Thoracic aorta (tissue), 2 donors: ENCODE measurements around the gene WDR48. TPM values are rescaled to one million over a fixed set of nuclear protein-coding genes. Genes with fewer than 3 reads are reported as not detected.

Experiments used
- ATAC-seq: fragments of 150-250 bp; one replicate; pipeline ENCODE4 v1.8.0; 2017; ENCODE audit warnings: low read depth; ENCODE audit not compliant: insufficient number of reproducible peaks, low FRiP score
- DNase-seq: peaks from one replicate; pipeline ENCODE4 v3.0.0-alpha.2; 2020; ENCODE audit warnings: low spot score
- H3K27ac ChIP-seq, 2 donors: fragments of 200-600 bp; sonication (generic); 1 replicate in 1 of 2; 2 replicates in 1 of 2; pipeline ENCODE4 v1.5.1; 2016; ENCODE audit warnings: mild to moderate bottlenecking in 2 of 2, moderate library complexity in 2 of 2
- H3K27me3 ChIP-seq: fragments of 200-600 bp; sonication (generic); replicated peaks from 2 replicates; pipeline ENCODE4 v1.6.0; 2016; ENCODE audit warnings: mild to moderate bottlenecking; ENCODE audit not compliant: insufficient read depth
- H3K36me3 ChIP-seq: fragments of 200-600 bp; sonication (generic); one replicate; pipeline ENCODE4 v1.5.1; 2016
- H3K4me1 ChIP-seq, 2 donors: fragments of 200-600 bp; sonication (generic); 1 replicate in 1 of 2; 2 replicates in 1 of 2; pipeline versions ENCODE4 v1.5.1 to v1.6.0; 2016; ENCODE audit warnings: low read depth in 2 of 2, mild to moderate bottlenecking in 1 of 2; ENCODE audit not compliant: control insufficient read depth in 1 of 2
- H3K4me3 ChIP-seq: fragments of 200-600 bp; sonication (generic); 2 replicates; pipeline ENCODE4 v1.5.1; 2016; ENCODE audit warnings: mild to moderate bottlenecking
- H3K9me3 ChIP-seq: fragments of 200-600 bp; sonication (generic); 2 replicates; pipeline ENCODE4 v1.5.1; 2016
- total RNA-seq, 2 donors: library from RNA; depleted of rRNA; stranded (reverse); fragments of >200 nt; gene quantifications; one replicate each; pipeline versions ENCODE4 v1.1.0 to v1.2.3, GENCODE V29; 2016
- TF ChIP-seq, protein P1 (sequence below): fragments of 200-600 bp; sonication (generic); IDR thresholded peaks from one replicate; pipeline ENCODE4 v1.5.1; 2019; ENCODE audit warnings: antibody characterized with exemption

WDR48 gene
- total RNA-seq, 2 donors from 2014 or later: 17.7 to 29.9 TPM

DNA sequence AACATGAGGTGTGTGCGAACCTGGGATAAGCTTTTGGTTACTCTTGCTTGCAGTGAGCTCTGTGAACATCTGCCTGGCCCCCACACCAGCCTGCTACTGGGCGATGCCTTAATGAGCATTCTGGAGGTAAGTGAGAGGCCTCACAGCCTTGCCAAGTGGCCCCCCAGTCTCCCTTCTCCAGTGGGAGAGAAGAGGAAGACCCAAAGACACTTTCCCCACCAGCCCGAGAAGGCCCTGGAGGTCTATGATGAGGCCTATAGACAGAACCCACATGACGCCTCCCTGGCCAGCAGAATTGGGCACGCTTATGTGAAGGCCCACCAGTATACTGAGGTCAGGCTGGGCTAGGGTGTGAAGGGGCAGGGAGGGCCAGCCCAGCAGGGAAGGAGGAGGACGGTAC, 78.2 kb downstream of the WDR48 start:
- H3K36me3 ChIP-seq: no peaks in the 10 kb centered on the region
- ATAC-seq: no peak
- H3K27ac ChIP-seq: no peak overlapping the region
- H3K4me1 ChIP-seq: peaks cover 6 to 9% of the 10 kb centered on the region in 2 donors
- no peak for DNase-seq
- TF ChIP-seq, protein P1, sequence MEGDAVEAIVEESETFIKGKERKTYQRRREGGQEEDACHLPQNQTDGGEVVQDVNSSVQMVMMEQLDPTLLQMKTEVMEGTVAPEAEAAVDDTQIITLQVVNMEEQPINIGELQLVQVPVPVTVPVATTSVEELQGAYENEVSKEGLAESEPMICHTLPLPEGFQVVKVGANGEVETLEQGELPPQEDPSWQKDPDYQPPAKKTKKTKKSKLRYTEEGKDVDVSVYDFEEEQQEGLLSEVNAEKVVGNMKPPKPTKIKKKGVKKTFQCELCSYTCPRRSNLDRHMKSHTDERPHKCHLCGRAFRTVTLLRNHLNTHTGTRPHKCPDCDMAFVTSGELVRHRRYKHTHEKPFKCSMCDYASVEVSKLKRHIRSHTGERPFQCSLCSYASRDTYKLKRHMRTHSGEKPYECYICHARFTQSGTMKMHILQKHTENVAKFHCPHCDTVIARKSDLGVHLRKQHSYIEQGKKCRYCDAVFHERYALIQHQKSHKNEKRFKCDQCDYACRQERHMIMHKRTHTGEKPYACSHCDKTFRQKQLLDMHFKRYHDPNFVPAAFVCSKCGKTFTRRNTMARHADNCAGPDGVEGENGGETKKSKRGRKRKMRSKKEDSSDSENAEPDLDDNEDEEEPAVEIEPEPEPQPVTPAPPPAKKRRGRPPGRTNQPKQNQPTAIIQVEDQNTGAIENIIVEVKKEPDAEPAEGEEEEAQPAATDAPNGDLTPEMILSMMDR: no peak
- no peaks in the 10 kb centered on the region for H3K27me3 ChIP-seq
- no peaks in the 10 kb centered on the region for H3K9me3 ChIP-seq
- no peak overlapping the region for H3K4me3 ChIP-seq

DNA sequence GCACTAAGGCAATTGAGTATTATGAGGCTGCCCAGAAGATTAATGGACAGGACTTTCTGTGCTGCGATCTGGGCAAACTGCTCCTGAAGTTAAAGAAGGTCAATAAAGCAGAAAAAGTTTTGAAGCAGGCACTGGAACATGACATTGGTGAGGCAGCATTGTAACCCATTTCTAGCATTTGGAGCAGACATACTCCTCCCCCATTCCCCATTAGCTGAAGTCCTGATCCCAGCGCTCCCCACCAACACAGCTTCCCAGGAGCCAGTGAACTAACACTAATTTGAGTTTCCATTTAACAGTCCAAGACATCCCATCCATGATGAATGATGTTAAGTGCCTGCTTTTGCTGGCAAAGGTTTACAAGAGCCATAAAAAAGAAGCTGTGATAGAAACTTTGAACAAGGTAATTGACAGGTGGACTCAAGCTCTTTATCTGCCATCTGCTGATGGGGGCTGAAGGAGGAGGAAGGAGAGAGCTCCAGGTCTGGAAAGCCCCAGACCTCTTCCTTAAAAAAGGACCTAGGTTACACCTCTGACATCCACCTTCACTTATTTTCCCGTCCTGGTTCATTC, 79.0 kb downstream of the WDR48 start:
- H3K4me3 ChIP-seq: no peak overlapping the region
- no peaks in the 10 kb centered on the region for H3K36me3 ChIP-seq
- no peak for ATAC-seq
- H3K4me1 ChIP-seq: peaks cover 4 to 5% of the 10 kb centered on the region in 2 donors
- TF ChIP-seq, protein P1: no peak
- no peaks in the 10 kb centered on the region for H3K9me3 ChIP-seq
- no peak for DNase-seq
- no peak overlapping the region for H3K27ac ChIP-seq
- H3K27me3 ChIP-seq: no peaks in the 10 kb centered on the region

DNA sequence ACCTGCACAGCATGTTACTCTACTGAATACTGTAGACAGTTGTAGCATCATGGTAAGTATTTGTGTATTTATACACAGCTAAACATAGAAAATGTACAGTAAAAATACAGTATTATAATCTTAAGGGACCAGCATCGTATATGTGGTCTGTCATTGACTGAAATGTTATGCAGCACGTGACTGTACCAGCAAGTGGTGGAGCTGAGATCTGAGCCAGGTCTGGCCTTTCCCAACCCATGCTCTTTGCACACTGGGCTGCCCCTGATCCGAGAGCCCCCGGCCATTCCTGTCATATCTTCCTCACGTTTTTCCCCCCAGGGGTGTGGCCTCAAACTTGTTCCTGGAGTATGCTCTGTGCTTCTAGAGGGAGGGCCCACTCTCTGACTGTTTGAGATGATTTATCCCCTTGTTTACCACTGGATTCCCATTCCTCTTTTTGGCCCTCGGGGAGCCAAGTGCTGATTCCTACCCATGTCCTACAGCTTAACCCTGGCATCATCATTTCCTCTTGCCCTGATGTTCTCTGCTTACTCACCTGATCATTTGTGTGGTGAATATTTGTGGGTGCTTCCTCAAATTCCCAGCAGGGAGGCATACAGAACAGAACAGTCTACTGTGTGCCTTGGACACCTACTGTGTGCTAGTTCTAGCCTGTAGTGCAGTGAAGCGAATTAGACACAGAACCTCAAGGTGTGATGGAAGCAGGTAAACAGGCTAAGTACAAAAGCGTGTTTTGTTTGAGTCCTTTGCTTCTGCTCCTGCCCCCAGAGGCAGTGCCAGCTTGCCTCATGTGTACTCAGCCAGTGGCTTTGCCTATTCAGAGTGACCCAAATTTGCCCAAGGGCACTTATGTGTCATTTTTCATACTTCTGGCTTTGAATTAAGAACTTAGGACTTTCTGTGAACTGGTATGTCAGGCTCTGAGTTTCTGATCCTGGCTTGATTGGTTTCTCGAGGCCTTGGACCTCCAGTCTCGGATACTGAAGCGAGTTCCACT, 80.6 kb downstream of the WDR48 start:
- no peak for DNase-seq
- no peaks in the 10 kb centered on the region for H3K4me1 ChIP-seq
- TF ChIP-seq, protein P1: no peak
- no peaks in the 10 kb centered on the region for H3K27me3 ChIP-seq
- H3K4me3 ChIP-seq: no peak overlapping the region
- ATAC-seq: no peak
- H3K9me3 ChIP-seq: no peaks in the 10 kb centered on the region
- no peak overlapping the region for H3K27ac ChIP-seq
- no peaks in the 10 kb centered on the region for H3K36me3 ChIP-seq

DNA sequence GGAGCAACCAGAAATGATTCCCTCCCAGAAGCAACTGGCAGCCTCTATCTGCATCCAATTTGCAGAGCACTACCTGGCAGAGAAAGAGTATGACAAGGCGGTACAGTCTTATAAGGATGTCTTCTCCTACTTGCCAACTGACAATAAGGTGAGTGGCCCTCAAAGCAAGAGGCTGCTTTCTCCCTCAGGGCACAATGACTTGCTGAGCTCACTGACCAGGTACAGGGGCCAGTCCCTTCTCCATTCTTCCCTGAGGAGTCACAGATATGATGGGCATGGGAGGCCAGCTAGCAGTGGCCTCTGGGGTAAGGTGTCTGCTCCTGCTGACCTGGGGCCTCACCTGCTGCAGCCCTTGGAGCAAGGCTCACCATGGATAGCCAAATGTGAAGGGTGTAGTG, 81.3 kb downstream of the WDR48 start:
- no peaks in the 10 kb centered on the region for H3K27me3 ChIP-seq
- TF ChIP-seq, protein P1: no peak
- ATAC-seq (no peak), DNase-seq (no peak)
- H3K4me3 ChIP-seq: no peak overlapping the region
- H3K4me1 ChIP-seq: no peaks in the 10 kb centered on the region
- H3K27ac ChIP-seq: no peak overlapping the region
- H3K36me3 ChIP-seq: no peaks in the 10 kb centered on the region
- H3K9me3 ChIP-seq: no peaks in the 10 kb centered on the region

DNA sequence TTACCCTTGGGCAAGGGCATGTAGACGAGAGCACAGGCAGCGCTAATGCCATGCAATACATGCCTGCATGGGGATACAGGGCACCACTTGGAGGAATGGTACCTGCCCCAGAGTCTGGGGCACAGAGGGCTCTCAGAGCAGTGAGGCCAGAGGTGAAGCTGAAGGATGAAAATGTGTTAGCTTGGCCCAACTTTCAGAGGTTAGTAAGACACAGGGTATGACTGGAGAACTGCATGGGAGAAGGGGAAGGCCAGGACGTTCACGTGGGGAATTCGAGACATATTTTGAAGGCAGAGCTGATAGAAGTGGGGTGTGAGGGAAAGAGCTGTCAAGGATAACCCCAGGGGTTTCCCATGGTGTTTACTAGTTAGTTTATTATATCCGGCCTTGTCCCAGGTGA, 82.0 kb downstream of the WDR48 start:
- no peak for DNase-seq
- Histone ChIP-seq H3K4me3 (no peak overlapping the region), H3K4me1 (peaks cover 0 to 3% of the 10 kb centered on the region in 2 donors), H3K9me3 (no peaks in the 10 kb centered on the region), H3K27me3 (no peaks in the 10 kb centered on the region), H3K27ac (no peak overlapping the region), H3K36me3 (no peaks in the 10 kb centered on the region)
- no peak for ATAC-seq
- TF ChIP-seq, protein P1: no peak
